ENCODE results near the gene SP3.

GRCh38 chr2:173996766-173997165, 31.6 kb upstream of the SP3 start:
- TF ChIP-seq, protein P1, sequence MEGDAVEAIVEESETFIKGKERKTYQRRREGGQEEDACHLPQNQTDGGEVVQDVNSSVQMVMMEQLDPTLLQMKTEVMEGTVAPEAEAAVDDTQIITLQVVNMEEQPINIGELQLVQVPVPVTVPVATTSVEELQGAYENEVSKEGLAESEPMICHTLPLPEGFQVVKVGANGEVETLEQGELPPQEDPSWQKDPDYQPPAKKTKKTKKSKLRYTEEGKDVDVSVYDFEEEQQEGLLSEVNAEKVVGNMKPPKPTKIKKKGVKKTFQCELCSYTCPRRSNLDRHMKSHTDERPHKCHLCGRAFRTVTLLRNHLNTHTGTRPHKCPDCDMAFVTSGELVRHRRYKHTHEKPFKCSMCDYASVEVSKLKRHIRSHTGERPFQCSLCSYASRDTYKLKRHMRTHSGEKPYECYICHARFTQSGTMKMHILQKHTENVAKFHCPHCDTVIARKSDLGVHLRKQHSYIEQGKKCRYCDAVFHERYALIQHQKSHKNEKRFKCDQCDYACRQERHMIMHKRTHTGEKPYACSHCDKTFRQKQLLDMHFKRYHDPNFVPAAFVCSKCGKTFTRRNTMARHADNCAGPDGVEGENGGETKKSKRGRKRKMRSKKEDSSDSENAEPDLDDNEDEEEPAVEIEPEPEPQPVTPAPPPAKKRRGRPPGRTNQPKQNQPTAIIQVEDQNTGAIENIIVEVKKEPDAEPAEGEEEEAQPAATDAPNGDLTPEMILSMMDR (IDR thresholded peaks at IDR 0.05), result no peak
- TF ChIP-seq POLR2A (IDR thresholded peaks at IDR 0.05), result no peak

Measured in body of pancreas (tissue), 4 donors.